GM18502 (cell line): Measurements from ENCODE around the gene HCAR2.
A peak's percentile ranks its signal among the peaks of the same experiment; 100 is the strongest.
"Not testable (repeated sequence)": the region's sequence is repeated elsewhere in the genome, so short reads cannot be mapped to it uniquely, and the experiment has no call there.

Experiments used
- ATAC-seq: cut with Tn5 transposase; IDR thresholded peaks from one replicate; pipeline ENCODE4 v1.9.1; 2021; ENCODE audit warnings: mild to moderate bottlenecking; ENCODE audit not compliant: unreplicated experiment, poor library complexity

Gene HCAR2

DNA sequence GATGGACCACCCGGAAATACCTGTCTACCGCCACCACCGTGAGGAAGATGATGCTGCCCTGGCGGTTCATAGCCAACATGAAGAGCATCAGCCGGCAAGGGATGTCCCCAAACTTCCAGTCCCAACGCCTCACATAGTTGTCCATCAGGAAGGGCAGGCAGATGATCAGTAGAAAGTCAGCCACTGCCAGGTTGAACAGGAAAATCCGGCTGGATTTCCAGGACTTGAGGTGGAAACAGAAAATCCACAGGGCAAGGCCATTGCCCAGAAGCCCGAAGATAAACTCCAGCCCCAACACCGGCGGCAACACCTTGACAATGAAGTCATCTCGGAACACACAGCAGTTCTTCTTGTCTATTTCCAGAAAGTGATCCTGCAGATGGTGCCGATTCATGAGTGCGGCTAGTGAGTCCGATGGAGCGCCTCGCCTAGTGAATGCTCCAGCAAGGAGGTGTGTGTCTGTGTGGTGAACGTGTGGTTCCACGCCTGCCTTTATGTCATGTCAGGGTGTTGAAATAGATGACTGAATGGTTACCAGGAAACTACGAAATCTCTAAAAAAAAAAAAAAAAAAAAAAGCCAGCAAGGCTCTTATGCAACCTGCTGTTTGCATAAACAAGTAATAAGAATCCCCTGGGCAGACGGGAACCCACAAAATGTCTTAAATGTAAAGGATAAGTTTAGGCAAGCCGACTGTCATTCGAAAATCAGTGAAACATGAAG is at the start of gene HCAR2:
TSS of gene HCAR2 (minus strand) at position 468 of the 722 bp plus-strand sequence. CDS start at position 394, 74 bp downstream.
- ATAC-seq: not testable (repeated sequence)

DNA sequence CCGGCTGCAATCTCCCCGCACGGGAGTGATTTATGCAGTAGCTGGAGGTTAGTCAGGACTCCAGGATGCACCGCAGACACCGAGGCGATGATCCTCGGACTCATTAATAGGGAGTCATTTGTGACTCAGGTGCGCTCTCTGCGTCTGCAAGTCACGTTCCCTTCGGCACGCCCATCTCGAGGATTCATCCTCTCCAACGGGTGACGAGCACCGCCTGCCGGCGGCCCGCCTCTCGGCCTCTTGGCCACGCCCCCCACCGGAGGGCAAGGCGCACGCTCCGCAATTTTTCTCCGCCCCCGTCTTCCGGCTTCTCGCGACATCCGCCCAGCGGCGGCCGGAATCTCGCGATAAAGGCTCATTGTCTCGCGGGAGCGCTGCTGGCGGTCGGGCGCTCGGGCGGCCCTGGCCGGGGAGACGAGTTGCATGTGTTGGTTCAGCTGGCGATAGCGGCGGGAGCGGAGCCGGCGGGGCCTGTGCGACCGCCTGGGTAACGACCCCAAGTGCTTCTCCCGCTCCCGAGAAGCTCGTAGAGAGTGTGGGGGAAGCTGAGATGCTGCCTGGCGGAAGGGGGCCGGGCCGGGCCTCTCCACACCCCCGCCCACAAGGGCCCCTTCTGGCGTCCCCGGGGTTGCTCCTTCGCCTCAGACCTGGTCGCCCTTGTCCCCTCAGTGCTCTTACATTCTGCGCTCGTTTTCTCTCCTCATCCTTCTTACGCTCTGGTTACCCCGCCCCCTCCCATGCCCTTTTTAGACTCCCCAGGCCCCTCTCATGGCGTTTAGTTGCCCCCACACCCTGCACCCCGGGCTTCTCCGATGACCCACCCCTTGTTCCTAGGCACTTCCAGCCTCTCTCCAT is 49.5 kb upstream of the HCAR2 start, which contains the start of gene DENR:
TSS of gene DENR (plus strand) at position 361 of the 855 bp plus-strand sequence. CDS start 878 bp downstream, outside the sequence.
- peak; percentile 91 for ATAC-seq

DNA sequence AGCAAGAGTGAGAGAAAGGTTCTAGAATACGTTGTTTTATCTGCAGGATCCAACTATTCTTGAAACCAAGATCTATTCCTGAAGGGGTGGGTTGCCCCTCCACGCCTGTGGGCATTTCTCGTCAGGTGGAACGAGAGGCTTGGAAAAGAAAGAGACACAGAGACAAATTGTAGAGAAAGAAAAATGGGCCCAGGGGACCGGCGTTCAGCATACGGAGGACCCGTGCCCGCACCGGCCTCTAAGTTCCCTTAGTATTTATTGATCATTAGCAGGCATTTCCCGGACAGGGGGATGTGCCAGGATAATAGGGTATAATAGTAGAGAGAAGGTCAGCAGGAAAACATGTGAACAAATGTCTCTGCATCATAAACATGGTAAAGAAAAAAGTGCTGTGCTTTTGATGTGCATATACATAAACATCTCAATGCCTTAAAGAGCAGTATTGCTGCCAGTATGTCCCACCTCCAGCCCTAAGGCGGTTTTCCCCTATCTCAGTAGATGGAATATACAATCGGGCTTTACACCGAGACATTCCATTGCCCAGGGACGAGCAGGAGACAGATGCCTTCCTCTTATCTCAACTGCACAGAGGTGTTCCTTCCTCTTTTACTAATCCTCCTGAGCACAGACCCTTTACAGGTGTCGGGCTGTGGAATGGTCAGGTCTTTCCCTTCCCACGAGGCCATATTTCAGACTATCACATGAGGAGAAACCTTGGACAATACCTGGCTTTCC is 47.8 kb upstream of the HCAR2 start:
- not testable (repeated sequence) for ATAC-seq

DNA sequence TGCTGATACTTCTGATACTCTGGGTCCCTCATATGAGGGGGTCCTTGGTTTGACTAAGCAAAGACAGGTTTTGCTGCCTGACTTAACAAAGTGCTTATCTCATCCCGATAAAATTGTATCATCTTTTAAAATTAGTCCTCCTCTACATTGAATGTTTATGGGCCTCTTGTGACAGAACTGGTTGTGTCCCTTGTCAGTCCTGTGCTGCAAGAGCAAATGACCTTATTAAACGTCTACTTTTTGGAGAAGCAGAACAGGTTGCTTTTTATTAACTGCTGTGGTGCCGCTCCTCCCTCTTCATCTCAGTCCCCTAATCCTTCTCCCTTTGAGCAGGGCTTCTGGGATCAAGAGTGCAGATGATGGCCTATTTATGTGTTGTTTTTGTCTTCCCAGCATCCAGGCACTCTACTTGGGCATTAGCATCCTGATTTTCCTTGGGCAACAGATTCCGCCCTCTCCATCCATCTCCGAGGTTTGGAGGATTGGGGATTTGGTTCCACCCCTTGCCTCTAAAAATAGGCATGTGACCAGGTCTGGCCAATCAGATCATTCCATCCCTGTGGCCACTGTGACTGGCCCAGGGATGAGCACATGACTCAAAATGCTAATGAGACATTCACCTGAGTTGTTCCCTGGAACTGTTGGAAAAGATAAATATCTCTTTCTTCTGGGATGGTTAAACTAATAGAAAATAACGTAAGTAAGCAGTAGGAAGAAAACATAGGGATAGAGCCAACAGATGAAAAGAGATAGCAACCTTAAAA is 46.6 kb upstream of the HCAR2 start:
- no peak for ATAC-seq

DNA sequence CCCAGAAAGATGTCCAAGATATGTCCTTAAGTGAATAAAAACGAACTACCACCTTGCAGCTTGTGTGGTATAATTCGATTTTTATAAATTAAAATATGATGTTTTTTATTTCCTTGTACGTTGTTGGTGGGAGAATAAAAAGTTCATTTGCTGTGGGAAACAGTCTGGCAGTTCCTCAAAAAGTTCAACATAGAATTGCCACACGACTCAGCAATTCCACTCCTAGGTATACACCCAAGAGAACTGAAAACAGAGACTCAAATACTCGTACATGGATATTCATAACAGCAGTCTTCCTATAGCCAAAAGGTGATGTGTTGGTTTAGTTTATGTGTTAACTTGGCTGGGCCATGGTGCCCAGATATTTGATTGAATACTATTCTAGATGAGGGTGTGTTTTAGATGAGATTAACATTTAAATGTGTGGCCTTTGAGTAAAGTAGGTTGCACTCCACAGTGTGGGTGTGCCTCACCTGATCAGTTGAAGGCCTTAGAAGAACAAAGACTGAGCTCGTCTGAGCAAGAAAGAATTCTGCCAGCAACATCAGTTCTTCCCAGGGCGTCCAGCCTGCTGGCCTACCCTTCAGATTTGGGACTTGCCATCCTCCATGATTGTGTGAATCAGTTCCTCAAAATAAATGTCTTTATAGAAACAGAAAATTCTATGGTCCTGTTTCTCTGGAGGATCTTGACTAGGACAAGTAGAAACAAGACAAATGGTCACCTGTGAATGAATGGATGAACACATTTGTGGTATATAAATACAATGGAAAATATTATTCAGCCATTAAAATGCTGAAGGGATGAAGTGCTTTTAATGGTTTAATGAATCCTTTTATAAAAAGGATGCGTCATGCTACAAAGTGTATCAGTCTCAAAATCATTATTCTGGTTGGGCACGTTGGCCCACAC is 44.3 kb upstream of the HCAR2 start:
- no peak for ATAC-seq

DNA sequence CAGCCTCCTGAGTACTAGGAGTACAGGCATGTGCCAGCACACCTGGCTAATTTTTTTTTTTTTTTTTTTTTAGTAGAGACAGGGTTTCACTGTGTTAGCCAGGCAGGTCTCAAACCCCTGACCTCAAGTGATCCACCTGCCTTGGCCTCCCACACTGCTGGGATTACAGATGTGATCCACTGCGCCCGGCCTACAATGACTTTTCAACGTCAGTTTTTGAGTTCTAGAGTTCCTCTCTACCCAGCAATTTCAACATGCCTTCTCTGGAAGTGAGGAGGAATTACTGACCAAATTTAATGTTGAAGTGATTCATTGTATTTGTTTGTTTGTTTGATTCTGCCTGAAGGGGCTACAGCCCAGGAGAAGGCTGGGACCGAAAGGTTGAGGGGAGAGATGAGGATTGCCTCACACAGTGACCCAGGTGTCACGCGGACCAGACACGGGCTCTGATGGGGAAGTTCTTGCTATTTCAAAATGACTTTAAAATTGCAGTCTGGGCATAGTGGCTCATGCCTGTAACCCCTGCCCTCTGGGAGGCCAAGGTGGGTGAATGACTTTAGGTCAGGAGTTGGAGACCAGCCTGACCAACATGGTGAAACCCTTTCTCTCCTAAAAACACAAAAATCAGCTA is 40.9 kb upstream of the HCAR2 start:
- no peak for ATAC-seq

DNA sequence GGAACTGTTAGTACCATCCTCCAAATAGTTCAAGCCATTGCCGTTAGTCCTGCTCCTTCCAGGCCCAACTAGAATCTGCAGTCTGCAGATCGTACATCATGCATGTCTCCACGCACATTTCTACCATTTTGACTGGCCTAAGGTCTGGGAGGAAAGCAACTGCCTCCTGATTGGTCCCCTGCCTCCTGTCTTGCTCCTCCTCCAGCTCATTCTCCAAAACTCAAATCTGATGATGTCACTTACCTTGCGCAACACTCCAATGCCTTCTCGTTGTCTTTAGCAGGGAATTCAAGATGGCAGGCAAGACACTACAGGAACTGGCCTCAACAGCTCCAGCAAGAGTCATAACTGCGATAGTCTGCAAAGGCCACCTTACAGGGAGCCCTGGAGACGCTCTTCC is 37.2 kb upstream of the HCAR2 start:
- no peak for ATAC-seq

DNA sequence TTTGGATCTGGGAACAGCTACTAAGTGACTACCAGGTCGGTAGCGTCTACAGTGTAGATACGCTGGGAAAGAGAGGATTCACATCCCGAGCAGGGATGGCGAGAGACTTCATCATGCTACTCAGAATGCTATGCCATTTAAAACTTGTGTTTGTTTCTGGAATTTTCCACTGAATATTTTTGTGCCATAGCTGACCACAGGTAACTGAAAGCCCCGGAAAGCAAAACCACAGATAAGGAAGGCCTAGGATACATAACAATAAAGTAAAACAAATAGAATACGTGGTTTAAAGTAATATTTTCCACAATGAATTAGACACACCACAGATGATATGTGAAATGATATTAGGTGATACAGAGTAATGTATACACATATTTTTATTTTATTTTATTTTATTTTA is 35.4 kb upstream of the HCAR2 start:
- no peak for ATAC-seq

DNA sequence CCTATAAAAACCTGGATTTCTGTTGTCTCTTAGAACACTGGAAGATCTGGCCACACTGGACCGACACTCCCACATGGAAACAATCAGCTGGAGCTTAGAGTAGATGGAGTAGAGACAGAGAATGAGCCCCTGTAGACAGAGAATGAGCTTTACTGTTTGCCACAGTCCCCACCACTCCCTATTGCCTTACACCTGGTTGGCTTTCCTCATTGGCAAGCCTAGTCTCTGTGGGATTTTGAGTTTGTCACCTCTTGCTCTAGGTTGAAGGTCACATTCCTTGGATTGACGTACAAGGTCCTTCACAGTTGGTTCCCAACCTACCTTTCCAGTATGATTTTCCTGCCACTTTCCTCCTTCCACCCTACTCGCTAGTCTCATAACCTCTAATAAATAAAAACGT is 29.5 kb upstream of the HCAR2 start:
- ATAC-seq: no peak

DNA sequence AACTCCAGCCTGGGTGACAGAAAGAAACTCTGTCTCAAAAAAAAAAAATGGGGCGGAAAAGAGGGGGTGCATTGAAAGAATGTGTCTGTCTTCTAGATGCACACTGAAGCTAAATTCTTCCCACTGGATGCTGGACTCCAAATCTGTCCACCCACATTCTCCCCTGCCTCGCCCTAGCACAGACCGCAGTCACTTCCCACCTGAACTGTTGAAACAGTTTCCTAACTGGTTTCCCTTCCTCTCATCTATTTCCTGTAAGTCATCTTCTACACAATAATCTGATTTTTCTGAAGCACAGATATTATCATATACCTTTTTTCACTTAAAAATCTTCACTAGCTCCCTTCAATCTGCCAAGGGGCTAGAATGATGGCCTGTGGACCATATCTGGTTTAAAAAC is 29.0 kb upstream of the HCAR2 start:
- no peak for ATAC-seq

DNA sequence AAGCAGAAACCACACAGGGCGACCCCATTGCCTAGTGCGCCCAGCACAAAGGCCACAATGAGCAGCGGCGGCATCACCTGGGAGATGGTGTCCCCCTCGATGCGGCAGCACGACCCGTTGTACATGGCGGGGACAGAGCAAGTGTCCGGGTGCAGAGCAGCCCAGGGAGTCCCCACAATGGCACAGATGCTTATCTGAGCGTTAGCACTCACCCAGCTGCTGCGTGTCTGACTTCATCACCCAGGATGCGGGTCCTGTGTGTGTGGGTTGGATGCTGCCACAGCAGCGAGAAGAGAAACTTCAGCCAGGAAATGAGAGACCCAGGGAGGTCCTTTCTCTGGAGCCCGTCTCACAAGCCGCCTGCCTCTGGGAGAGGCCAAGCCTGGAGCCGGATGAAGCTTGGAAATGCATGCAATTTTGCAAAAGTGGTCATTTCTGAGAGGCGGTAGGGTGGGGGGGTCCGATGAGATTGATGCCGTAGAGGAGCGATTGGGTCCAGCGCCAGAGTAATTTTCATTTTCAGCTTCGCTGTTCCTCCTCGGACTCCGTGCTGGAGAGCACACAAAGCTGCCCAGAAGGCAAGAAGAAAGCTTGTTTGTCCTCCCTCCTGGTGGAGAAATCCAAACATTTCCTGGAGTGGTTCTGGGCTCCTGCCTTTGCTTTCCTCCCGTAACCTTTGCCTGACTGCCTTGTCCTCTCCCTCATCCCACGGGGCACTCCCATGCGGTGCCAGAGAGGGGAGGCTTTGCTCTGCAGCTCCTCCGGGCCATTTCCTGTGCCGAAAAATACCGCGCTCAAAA is 27.3 kb upstream of the HCAR2 start, which contains the start of gene HCAR1:
TSS of gene HCAR1 (minus strand) at position 630 of the 800 bp plus-strand sequence. CDS start at position 125, 505 bp downstream.
- no peak for ATAC-seq

DNA sequence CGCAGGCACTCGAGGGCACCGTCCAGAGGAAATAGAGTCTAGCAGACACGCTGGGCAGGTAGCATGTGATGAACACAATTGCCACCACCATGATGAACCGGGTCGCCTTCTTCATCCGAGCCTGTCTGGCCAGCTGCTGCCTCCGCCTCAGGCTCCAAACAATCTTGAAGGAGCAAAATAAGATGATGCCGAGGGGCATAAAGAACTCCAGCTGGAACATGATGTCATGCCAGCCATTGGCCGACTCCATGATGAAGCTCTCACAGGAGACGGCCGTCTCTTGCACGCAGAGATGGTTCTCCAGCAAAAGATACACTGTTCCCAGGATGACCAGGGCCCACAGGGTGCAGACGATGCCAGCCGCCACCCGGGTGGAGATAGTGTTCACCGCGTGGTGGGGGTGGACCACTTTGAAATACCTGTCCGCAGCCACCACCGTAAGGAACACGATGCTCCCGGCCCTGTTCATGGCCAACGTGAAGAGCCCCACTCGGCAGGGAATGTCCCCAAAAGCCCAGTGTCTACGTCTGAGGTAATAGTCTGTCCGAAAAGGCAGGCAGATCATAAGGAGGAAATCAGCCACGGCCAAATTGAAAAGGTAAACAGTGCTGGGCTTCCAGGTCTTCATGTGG is 26.5 kb upstream of the HCAR2 start:
- no peak for ATAC-seq

DNA sequence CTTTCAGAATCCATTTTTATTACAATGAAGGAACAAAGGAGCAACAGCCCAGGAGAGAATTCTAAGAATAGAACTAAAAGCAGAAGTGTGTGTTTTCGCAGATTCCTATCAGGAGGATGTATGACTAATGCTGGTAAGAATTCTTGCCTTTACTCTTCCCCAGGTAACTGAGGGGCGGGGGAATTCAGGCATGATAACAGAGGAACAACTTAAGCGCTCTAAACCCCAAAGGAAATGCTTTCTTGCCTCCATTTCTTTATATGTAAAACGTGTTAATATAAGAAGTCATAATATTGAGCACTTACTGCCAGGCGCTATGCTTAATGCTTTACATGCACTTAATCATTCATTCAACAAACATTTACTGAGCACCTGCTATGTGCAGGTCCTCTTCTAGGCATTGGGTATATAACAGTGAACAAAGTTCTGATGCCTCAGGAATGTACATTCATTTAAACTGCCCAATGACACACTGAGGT is 23.0 kb upstream of the HCAR2 start:
- peak; percentile 50 for ATAC-seq

DNA sequence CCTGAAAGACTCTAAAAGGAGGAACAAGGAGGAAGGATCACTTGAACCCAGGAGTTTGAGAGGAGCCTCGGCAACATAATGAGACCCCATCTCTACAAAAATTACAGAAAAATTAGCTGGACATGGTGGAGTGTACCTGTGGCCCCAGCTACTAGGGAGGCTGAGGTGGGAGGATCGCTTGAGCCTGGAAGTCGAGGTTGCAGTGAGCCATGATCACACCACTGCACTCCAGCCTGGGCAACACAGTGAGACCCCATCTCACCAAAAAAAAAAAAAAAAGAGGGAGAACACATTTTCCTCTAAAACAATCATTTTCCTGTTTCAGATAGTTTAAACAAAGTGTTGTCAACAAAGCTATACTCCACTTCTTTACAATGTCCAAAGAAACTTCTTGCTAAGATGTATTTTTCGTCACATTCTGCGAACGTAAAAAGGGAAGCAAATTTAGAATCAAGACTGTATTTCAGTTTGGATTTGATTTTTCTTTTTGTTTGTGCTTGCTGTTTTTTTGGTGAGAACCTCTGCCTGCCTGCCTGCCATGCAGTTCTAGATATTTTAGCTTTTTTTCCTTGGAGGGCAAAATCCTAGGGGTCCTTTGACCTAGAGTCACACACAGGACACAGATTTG is 22.4 kb upstream of the HCAR2 start:
- no peak for ATAC-seq

DNA sequence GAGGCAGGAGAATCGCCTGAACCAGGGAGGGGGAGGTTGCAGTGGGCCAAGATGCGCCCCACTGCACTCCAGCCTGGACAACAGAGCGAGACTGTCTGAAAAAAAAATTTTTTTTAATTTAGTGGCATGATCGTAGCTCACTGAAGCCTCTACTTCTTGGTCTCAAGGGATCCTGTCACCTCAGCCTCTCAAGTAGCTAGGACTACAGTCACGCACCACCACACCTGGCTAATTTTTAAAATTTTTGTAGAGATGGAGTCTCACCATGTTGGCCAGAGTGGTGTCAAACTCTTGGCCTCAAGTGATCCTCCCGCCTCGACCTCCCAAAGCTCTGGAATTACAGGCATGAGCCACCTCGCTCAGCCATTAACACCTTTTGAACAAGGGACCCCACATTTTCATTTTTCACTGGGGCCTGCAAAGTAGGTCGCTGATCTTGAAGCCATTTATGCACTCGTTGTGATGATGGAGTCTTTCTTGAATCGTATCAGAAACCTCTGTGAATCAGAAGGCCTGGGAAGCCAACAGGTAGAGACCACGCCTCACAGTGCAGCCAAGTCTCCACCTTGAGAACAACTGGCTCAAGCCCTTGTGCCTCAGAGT is 21.6 kb upstream of the HCAR2 start:
- ATAC-seq: no peak

DNA sequence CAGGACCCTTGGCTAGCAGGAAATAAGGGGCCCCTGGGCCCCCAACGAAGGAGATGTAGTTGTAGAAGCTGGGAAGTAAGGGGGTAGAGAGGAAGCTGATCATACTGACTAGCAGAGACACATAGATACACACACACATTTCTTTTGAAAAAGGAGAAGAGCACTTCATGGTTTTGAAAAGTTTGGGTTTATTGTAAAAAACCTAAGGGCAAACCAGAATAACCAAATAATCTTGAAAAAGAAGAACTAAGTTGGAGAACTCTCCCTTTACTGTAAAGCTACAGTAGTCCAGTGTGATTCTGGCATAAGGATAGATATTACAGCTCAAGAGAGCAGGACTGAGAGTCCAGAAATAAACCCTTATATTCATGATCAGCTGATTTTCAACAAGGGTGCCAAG is 19.2 kb upstream of the HCAR2 start:
- no peak for ATAC-seq
